ENCODE data around the gene FERMT2.

Gene FERMT2

GRCh38 chr14:52907949-52908348, 42.9 kb downstream of the FERMT2 start:
- TF ChIP-seq CTCF (IDR thresholded peaks at IDR 0.05; ENCODE audit: low read length, missing control alignments) = no peak
- DNase-seq (ENCODE audit: low read depth) = no peak
- H3K4me3 ChIP-seq (replicated peaks; ENCODE audit: low read depth, low read length) = no peak overlapping the region

- H3K4me3 ChIP-seq (replicated peaks; ENCODE audit: low read depth, low read length) = peak overlapping the region; percentile 10
- DNase-seq (ENCODE audit: low read depth) = peak; percentile 85
- no peak for TF ChIP-seq CTCF (IDR thresholded peaks at IDR 0.05; ENCODE audit: low read length, missing control alignments)
Observed at GRCh38 chr14:52906141-52906601, 44.7 kb downstream of the FERMT2 start.

GRCh38 chr14:52902971-52903619, 47.8 kb downstream of the FERMT2 start:
- no peak for TF ChIP-seq CTCF (IDR thresholded peaks at IDR 0.05; ENCODE audit: low read length, missing control alignments)
- no peak overlapping the region for H3K4me3 ChIP-seq (replicated peaks; ENCODE audit: low read depth, low read length)
- DNase-seq (ENCODE audit: low read depth) = peak; percentile 63

GRCh38 chr14:52901357-52901980, 49.4 kb downstream of the FERMT2 start:
- no peak overlapping the region for H3K4me3 ChIP-seq (replicated peaks; ENCODE audit: low read depth, low read length)
- no peak for DNase-seq (ENCODE audit: low read depth)

GRCh38 chr14:52900731-52901130, 50.1 kb downstream of the FERMT2 start:
- DNase-seq (ENCODE audit: low read depth) = no peak
- no peak overlapping the region for H3K4me3 ChIP-seq (replicated peaks; ENCODE audit: low read depth, low read length)
- no peak for TF ChIP-seq CTCF (IDR thresholded peaks at IDR 0.05; ENCODE audit: low read length, missing control alignments)

More at GRCh38 chr14:52901357-52901980, 49.4 kb downstream of the FERMT2 start:
- TF ChIP-seq CTCF (IDR thresholded peaks at IDR 0.05; ENCODE audit: low read length, missing control alignments) = no peak

GRCh38 chr14:52898496-52898895, 52.4 kb downstream of the FERMT2 start:
- DNase-seq (ENCODE audit: low read depth) = no peak
- no peak for TF ChIP-seq CTCF (IDR thresholded peaks at IDR 0.05; ENCODE audit: low read length, missing control alignments)

More at GRCh38 chr14:52898496-52898895, 52.4 kb downstream of the FERMT2 start:
- no peak overlapping the region for H3K4me3 ChIP-seq (replicated peaks; ENCODE audit: low read depth, low read length)

Data from fibroblast of pulmonary artery (primary cell).